HepG2 (cell line): Measurements from ENCODE around the gene RPUSD2.

ENCODE experiments used
- ATF1 ChIP-seq: IDR thresholded peaks from 2 replicates; pipeline ENCODE4 v1.6.1; 2016; ENCODE audit warnings: mild to moderate bottlenecking, control low read depth
- RELA ChIP-seq: sonication (generic); formaldehyde crosslinking; IDR thresholded peaks from 2 replicates; pipeline ENCODE4 v1.4.0; 2020; ENCODE audit warnings: missing genetic modification reagents
- ZBTB33 ChIP-seq: sonication (generic); formaldehyde crosslinking; IDR thresholded peaks from 2 replicates; pipeline ENCODE4 v1.4.0; 2020; ENCODE audit warnings: missing genetic modification reagents
- ZNF550 ChIP-seq: sonication (generic); formaldehyde crosslinking; IDR thresholded peaks from 2 replicates; pipeline ENCODE4 v1.4.0; 2020; ENCODE audit warnings: mild to moderate bottlenecking, missing genetic modification reagents, borderline replicate concordance

GRCh38 chr15:40594429-40594836, 25.3 kb downstream of the RPUSD2 start:
- TF ChIP-seq RELA (CRISPR knock-in tag) (no peak), ATF1 (CRISPR knock-in tag) (no peak), ZBTB33 (CRISPR knock-in tag) (no peak), ZNF550 (CRISPR knock-in tag) (no peak)
